Ishikawa (cell line): ENCODE results near the gene AKR1C3.
A peak's percentile ranks its signal among the peaks of the same experiment; 100 is the strongest.

ENCODE experiments used
- CEBPB ChIP-seq: IDR thresholded peaks from 2 replicates; pipeline ENCODE4 v1.6.1; 2012
- CREB1 ChIP-seq: IDR thresholded peaks from 2 replicates; pipeline ENCODE4 v1.6.1; 2012; ENCODE audit warnings: low read depth
- EGR1 ChIP-seq: IDR thresholded peaks from 2 replicates; pipeline ENCODE4 v1.6.1; 2012
- EP300 ChIP-seq: IDR thresholded peaks from 2 replicates; pipeline ENCODE4 v1.6.1; 2012; ENCODE audit warnings: borderline replicate concordance
- FOXM1 ChIP-seq: IDR thresholded peaks from 2 replicates; pipeline ENCODE4 v1.6.1; 2012; ENCODE audit warnings: low read depth, borderline replicate concordance
- MAX ChIP-seq: IDR thresholded peaks from 2 replicates; pipeline ENCODE4 v1.6.1; 2012
- NFIC ChIP-seq: IDR thresholded peaks from 2 replicates; pipeline ENCODE4 v1.6.1; 2012
- RAD21 ChIP-seq: IDR thresholded peaks from 2 replicates; pipeline ENCODE4 v1.6.1; 2012; ENCODE audit warnings: low read depth
- TAF1 ChIP-seq: IDR thresholded peaks from 2 replicates; pipeline ENCODE4 v1.6.1; 2012; ENCODE audit warnings: low read depth, mild to moderate bottlenecking
- TCF12 ChIP-seq: IDR thresholded peaks from 2 replicates; pipeline ENCODE4 v1.6.1; 2012; ENCODE audit warnings: low read depth
- TEAD4 ChIP-seq: IDR thresholded peaks from 2 replicates; pipeline ENCODE4 v1.6.1; 2012
- YY1 ChIP-seq: IDR thresholded peaks from 2 replicates; pipeline ENCODE4 v1.6.1; 2012; ENCODE audit warnings: low read depth
- ZBTB7A ChIP-seq: IDR thresholded peaks from 2 replicates; pipeline ENCODE4 v1.6.1; 2012; ENCODE audit warnings: low read depth
- TF ChIP-seq, protein P1 (sequence below): IDR thresholded peaks from 2 replicates; pipeline ENCODE4 v1.6.1; 2012; ENCODE audit warnings: low read depth, mild to moderate bottlenecking
- TF ChIP-seq, protein P2 (sequence below): IDR thresholded peaks from 2 replicates; pipeline ENCODE4 v1.6.1; 2012

Gene AKR1C3

GRCh38 chr10:5094265-5095205 lies at the start of gene AKR1C3:
AKR1C3 (plus strand) TSS chr10:5094414; CDS start chr10:5094445, 31 bp downstream.
- TF ChIP-seq TCF12 = no peak
- peak; percentile 64 for TF ChIP-seq RAD21
- TF ChIP-seq NFIC = no peak
- no peak for TF ChIP-seq TEAD4
- no peak for TF ChIP-seq MAX
- TF ChIP-seq TAF1 = no peak
- TF ChIP-seq, protein P1, sequence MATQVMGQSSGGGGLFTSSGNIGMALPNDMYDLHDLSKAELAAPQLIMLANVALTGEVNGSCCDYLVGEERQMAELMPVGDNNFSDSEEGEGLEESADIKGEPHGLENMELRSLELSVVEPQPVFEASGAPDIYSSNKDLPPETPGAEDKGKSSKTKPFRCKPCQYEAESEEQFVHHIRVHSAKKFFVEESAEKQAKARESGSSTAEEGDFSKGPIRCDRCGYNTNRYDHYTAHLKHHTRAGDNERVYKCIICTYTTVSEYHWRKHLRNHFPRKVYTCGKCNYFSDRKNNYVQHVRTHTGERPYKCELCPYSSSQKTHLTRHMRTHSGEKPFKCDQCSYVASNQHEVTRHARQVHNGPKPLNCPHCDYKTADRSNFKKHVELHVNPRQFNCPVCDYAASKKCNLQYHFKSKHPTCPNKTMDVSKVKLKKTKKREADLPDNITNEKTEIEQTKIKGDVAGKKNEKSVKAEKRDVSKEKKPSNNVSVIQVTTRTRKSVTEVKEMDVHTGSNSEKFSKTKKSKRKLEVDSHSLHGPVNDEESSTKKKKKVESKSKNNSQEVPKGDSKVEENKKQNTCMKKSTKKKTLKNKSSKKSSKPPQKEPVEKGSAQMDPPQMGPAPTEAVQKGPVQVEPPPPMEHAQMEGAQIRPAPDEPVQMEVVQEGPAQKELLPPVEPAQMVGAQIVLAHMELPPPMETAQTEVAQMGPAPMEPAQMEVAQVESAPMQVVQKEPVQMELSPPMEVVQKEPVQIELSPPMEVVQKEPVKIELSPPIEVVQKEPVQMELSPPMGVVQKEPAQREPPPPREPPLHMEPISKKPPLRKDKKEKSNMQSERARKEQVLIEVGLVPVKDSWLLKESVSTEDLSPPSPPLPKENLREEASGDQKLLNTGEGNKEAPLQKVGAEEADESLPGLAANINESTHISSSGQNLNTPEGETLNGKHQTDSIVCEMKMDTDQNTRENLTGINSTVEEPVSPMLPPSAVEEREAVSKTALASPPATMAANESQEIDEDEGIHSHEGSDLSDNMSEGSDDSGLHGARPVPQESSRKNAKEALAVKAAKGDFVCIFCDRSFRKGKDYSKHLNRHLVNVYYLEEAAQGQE = no peak

DNA sequence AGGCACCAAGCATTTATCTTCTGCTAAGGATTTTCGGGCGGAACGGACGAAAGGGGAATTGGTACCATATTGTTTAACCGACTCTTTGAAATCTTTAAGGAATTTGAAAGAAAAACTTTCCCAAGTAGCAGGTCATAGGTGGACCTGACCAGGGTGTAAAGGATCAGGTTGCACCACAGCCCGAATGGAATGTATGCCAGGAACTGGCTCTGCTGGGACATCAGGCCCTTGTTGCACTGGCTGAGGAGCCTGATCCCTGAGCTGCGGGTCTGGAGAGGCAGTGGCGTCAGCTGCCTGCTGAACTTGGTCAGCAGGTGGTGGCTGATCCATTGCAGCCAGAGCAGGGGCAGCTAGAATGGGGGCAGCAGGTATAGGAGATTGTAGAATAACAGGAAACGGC lies 49.1 kb upstream of the AKR1C3 start:
- TF ChIP-seq, protein P1 = no peak
- TF ChIP-seq NFIC (no peak), TCF12 (no peak), CEBPB (no peak), RAD21 (no peak), MAX (no peak), EGR1 (no peak), YY1 (no peak), ZBTB7A (no peak), FOXM1 (no peak), TAF1 (no peak), EP300 (no peak), CREB1 (no peak), TEAD4 (no peak)
- TF ChIP-seq, protein P2, sequence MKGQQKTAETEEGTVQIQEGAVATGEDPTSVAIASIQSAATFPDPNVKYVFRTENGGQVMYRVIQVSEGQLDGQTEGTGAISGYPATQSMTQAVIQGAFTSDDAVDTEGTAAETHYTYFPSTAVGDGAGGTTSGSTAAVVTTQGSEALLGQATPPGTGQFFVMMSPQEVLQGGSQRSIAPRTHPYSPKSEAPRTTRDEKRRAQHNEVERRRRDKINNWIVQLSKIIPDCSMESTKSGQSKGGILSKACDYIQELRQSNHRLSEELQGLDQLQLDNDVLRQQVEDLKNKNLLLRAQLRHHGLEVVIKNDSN = no peak

DNA sequence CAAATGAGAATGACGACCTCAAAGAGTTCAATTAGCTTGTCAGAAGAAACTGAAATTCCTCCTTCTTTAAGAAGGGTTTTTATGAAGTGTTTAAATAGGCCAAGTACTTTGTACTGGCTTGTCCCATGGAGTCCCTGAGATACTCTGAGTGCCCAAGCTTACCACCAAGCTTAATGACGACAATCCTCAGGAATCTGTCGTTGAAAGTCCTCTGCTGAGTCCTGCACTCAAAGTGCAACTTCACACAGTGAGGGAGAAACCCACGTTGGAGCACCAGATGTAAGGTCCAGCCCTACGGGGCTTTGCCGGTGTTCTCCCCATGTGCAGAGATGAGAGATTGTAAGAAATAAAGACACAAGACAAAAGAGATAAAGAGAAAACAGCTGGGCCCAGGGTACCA lies 47.8 kb upstream of the AKR1C3 start:
- TF ChIP-seq FOXM1 (no peak), ZBTB7A (no peak), RAD21 (no peak), TCF12 (no peak), EP300 (no peak), CREB1 (no peak), MAX (no peak), TAF1 (no peak), YY1 (no peak), CEBPB (no peak), NFIC (no peak), EGR1 (no peak), TEAD4 (no peak)
- TF ChIP-seq, protein P2 = no peak
- TF ChIP-seq, protein P1 = no peak
